GM19463 (cell line): ENCODE data around the gene ADAMTS7.
A peak's percentile ranks its signal among the peaks of the same experiment; 100 is the strongest.
"Not testable (repeated sequence)": the region's sequence is repeated elsewhere in the genome, so short reads cannot be mapped to it uniquely, and the experiment has no call there.

ENCODE experiments used
- ATAC-seq: cut with Tn5 transposase; IDR thresholded peaks from one replicate; pipeline ENCODE4 v1.9.1; 2021; ENCODE audit warnings: mild to moderate bottlenecking, moderate library complexity; ENCODE audit not compliant: unreplicated experiment

ADAMTS7 gene

GRCh38 chr15:78831229-78832207, 20.3 kb upstream of the ADAMTS7 start:
- no peak for ATAC-seq

GRCh38 chr15:78830514-78831228, 19.4 kb upstream of the ADAMTS7 start:
- ATAC-seq: no peak

- ATAC-seq: no peak
These were observed 17.7 kb upstream of the ADAMTS7 start for GRCh38 chr15:78828920-78829319.

GRCh38 chr15:78822514-78822913, 11.2 kb upstream of the ADAMTS7 start:
- no peak for ATAC-seq

- ATAC-seq: peak; percentile 7
These were observed 540 bp upstream of the ADAMTS7 start for GRCh38 chr15:78811825-78812183.

- no peak for ATAC-seq
These were observed 721 bp downstream of the ADAMTS7 start for GRCh38 chr15:78810362-78811123.

- ATAC-seq: no peak
These were observed 1.3 kb downstream of the ADAMTS7 start for GRCh38 chr15:78810003-78810361.

GRCh38 chr15:78808550-78808949, 2.7 kb downstream of the ADAMTS7 start:
- ATAC-seq: no peak

GRCh38 chr15:78807359-78807758, 3.9 kb downstream of the ADAMTS7 start:
- no peak for ATAC-seq

GRCh38 chr15:78804391-78804792, 6.9 kb downstream of the ADAMTS7 start:
- ATAC-seq: no peak

- ATAC-seq: no peak
These were observed 10.5 kb downstream of the ADAMTS7 start for GRCh38 chr15:78800806-78801205.

GRCh38 chr15:78800189-78800588, 11.1 kb downstream of the ADAMTS7 start:
- ATAC-seq: no peak

GRCh38 chr15:78799102-78799501, 12.2 kb downstream of the ADAMTS7 start:
- ATAC-seq: not testable (repeated sequence)

GRCh38 chr15:78798355-78798754, 12.9 kb downstream of the ADAMTS7 start:
- not testable (repeated sequence) for ATAC-seq

GRCh38 chr15:78797951-78798350, 13.3 kb downstream of the ADAMTS7 start:
- ATAC-seq: no peak

GRCh38 chr15:78796510-78796909, 14.8 kb downstream of the ADAMTS7 start:
- no peak for ATAC-seq

- no peak for ATAC-seq
These were observed 16.2 kb downstream of the ADAMTS7 start for GRCh38 chr15:78795043-78795442.

- ATAC-seq: not testable (repeated sequence)
These were observed 16.8 kb downstream of the ADAMTS7 start for GRCh38 chr15:78794446-78794845.

GRCh38 chr15:78791357-78791756, 19.9 kb downstream of the ADAMTS7 start:
- ATAC-seq: no peak

- ATAC-seq: no peak
These were observed 21.2 kb downstream of the ADAMTS7 start for GRCh38 chr15:78790027-78790426.

- ATAC-seq: no peak
These were observed 21.6 kb downstream of the ADAMTS7 start for GRCh38 chr15:78789615-78790014.
